Measurements from ENCODE around the gene AKAP13.

AKAP13 gene

GRCh38 chr15:85477061-85477460, 96.7 kb downstream of the AKAP13 start:
- Histone ChIP-seq H3K36me3 (ENCODE audit: low read length) (0 out of 2 replicates have a peak, but pooled peaks cover 3% of the 10 kb centered on the region), H3F3A (ENCODE audit: insufficient read depth) (peaks cover 91% of the 10 kb centered on the region), H3K4me2 (ENCODE audit: low read depth, low read length, poor library complexity, severe bottlenecking) (peak overlapping the region; percentile 89), H3K79me2 (ENCODE audit: insufficient read depth, low read length) (peaks cover 93% of the 10 kb centered on the region), H3K9me2 (replicated peaks; ENCODE audit: insufficient read depth, low read length) (no peaks in the 10 kb centered on the region), H3K9ac (ENCODE audit: low read length) (peak overlapping the region; percentile 67), H2AFZ (ENCODE audit: low read depth, low read length, severe bottlenecking) (no peak overlapping the region), H3K4me3 (ENCODE audit: insufficient read depth, low read length, poor library complexity, severe bottlenecking) (peak overlapping the region; percentile 34), H4K20me1 (ENCODE audit: low read depth, low read length) (no peaks in the 10 kb centered on the region), H3K27me3 (ENCODE audit: low read length) (no peaks in the 10 kb centered on the region), H3K9me3 (ENCODE audit: insufficient read depth, low read length) (no peaks in the 10 kb centered on the region), H3K27ac (ENCODE audit: low read depth, low read length) (peak overlapping the region; percentile 99)
- TF ChIP-seq CTCF (IDR thresholded peaks at IDR 0.05; ENCODE audit: insufficient read depth, low read length, poor library complexity, severe bottlenecking) (no peak), EZH2phosphoT487 (conservative IDR thresholded peaks at IDR 0.05; ENCODE audit: low read length) (no peak)

GRCh38 chr15:85477730-85478129, 97.3 kb downstream of the AKAP13 start:
- Histone ChIP-seq H3K27ac (ENCODE audit: low read depth, low read length) (peak overlapping the region; percentile 99), H2AFZ (ENCODE audit: low read depth, low read length, severe bottlenecking) (no peak overlapping the region), H3K79me2 (ENCODE audit: insufficient read depth, low read length) (peaks cover 93% of the 10 kb centered on the region), H3K4me3 (ENCODE audit: insufficient read depth, low read length, poor library complexity, severe bottlenecking) (no peak overlapping the region), H3K36me3 (ENCODE audit: low read length) (no peaks in the 10 kb centered on the region), H3K9ac (ENCODE audit: low read length) (peak overlapping the region; percentile 67), H3K4me2 (ENCODE audit: low read depth, low read length, poor library complexity, severe bottlenecking) (peak overlapping the region; percentile 89), H4K20me1 (ENCODE audit: low read depth, low read length) (no peaks in the 10 kb centered on the region), H3F3A (ENCODE audit: insufficient read depth) (peaks cover 90% of the 10 kb centered on the region), H3K9me3 (ENCODE audit: insufficient read depth, low read length) (no peaks in the 10 kb centered on the region), H3K9me2 (replicated peaks; ENCODE audit: insufficient read depth, low read length) (no peaks in the 10 kb centered on the region), H3K27me3 (ENCODE audit: low read length) (no peaks in the 10 kb centered on the region)
- TF ChIP-seq CTCF (IDR thresholded peaks at IDR 0.05; ENCODE audit: insufficient read depth, low read length, poor library complexity, severe bottlenecking) (no peak), EZH2phosphoT487 (conservative IDR thresholded peaks at IDR 0.05; ENCODE audit: low read length) (no peak)

GRCh38 chr15:85479071-85479647, 98.8 kb downstream of the AKAP13 start:
- TF ChIP-seq CTCF (IDR thresholded peaks at IDR 0.05; ENCODE audit: insufficient read depth, low read length, poor library complexity, severe bottlenecking) (no peak), EZH2phosphoT487 (conservative IDR thresholded peaks at IDR 0.05; ENCODE audit: low read length) (no peak)
- Histone ChIP-seq H3K9me2 (replicated peaks; ENCODE audit: insufficient read depth, low read length) (no peaks in the 10 kb centered on the region), H4K20me1 (ENCODE audit: low read depth, low read length) (no peaks in the 10 kb centered on the region), H3K27ac (ENCODE audit: low read depth, low read length) (peak overlapping the region; percentile 99), H3K9me3 (ENCODE audit: insufficient read depth, low read length) (no peaks in the 10 kb centered on the region), H3K36me3 (ENCODE audit: low read length) (no peaks in the 10 kb centered on the region), H3K9ac (ENCODE audit: low read length) (peak overlapping the region; percentile 53), H2AFZ (ENCODE audit: low read depth, low read length, severe bottlenecking) (no peak overlapping the region), H3K4me2 (ENCODE audit: low read depth, low read length, poor library complexity, severe bottlenecking) (peak overlapping the region; percentile 89), H3F3A (ENCODE audit: insufficient read depth) (peaks cover 85% of the 10 kb centered on the region), H3K4me3 (ENCODE audit: insufficient read depth, low read length, poor library complexity, severe bottlenecking) (no peak overlapping the region), H3K79me2 (ENCODE audit: insufficient read depth, low read length) (peaks cover 91% of the 10 kb centered on the region), H3K27me3 (ENCODE audit: low read length) (no peaks in the 10 kb centered on the region)

Data from SU-DHL-6 (cell line).